ENCODE data around the gene GAB3.

GRCh38 chrX:154793084-154793795, 42.4 kb upstream of the GAB3 start:
- no peak for TF ChIP-seq POLR2A (IDR thresholded peaks at IDR 0.05)
- TF ChIP-seq CTCF (IDR thresholded peaks at IDR 0.05) = no peak

Data from body of pancreas (tissue), 4 donors.